Panc1 (cell line): ENCODE data around the gene AUH.

ENCODE experiments used
- POLR2AphosphoS5 ChIP-seq: IDR thresholded peaks from 2 replicates; pipeline ENCODE4 v1.6.1; 2012; ENCODE audit warnings: mild to moderate bottlenecking, low read depth, low read length, moderate library complexity
- SIN3A ChIP-seq: IDR thresholded peaks from 2 replicates; pipeline ENCODE4 v1.6.1; 2012; ENCODE audit warnings: low read depth, mild to moderate bottlenecking, low read length, moderate library complexity, borderline replicate concordance; ENCODE audit not compliant: insufficient read depth
- TCF7L2 ChIP-seq: IDR thresholded peaks from 2 replicates; pipeline ENCODE4 v1.6.1; 2011; ENCODE audit warnings: mild to moderate bottlenecking, low read depth, low read length, inconsistent platforms
- TF ChIP-seq, protein P1 (sequence below): fragments of 450-650 bp; IDR thresholded peaks from 2 replicates; pipeline ENCODE4 v1.5.1; 2017; ENCODE audit warnings: mild to moderate bottlenecking
- TF ChIP-seq, protein P2 (sequence below), 2 experiments: IDR thresholded peaks; 2 replicates each; pipeline ENCODE4 v1.6.1; 2011 to 2012; ENCODE audit warnings: low read depth in 2 of 2, control low read depth in 1 of 2, low read length in 1 of 2, mild to moderate bottlenecking in 1 of 2, moderate library complexity in 1 of 2; ENCODE audit not compliant: insufficient read depth in 1 of 2

DNA sequence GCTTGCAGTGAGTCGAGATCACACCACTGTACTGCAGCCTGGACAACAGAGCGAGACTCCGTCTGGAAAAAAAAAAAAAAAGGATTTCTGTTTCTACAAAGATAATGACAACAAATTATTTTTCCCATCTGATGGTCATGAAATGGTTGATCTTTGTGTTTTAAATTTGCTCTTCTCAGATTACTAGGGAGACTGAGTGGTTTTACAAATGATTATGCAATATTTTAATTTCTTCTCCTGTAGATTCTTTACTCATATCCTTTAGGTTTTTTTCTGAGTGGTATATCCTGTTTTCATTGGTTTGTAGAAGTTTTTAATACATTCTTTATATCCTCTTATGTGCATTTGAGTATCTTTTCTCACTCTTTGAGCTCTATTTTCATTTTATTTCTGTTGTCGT, 20.6 kb upstream of the AUH start:
- TF ChIP-seq, protein P1, sequence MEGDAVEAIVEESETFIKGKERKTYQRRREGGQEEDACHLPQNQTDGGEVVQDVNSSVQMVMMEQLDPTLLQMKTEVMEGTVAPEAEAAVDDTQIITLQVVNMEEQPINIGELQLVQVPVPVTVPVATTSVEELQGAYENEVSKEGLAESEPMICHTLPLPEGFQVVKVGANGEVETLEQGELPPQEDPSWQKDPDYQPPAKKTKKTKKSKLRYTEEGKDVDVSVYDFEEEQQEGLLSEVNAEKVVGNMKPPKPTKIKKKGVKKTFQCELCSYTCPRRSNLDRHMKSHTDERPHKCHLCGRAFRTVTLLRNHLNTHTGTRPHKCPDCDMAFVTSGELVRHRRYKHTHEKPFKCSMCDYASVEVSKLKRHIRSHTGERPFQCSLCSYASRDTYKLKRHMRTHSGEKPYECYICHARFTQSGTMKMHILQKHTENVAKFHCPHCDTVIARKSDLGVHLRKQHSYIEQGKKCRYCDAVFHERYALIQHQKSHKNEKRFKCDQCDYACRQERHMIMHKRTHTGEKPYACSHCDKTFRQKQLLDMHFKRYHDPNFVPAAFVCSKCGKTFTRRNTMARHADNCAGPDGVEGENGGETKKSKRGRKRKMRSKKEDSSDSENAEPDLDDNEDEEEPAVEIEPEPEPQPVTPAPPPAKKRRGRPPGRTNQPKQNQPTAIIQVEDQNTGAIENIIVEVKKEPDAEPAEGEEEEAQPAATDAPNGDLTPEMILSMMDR: no peak
- TF ChIP-seq, protein P2, sequence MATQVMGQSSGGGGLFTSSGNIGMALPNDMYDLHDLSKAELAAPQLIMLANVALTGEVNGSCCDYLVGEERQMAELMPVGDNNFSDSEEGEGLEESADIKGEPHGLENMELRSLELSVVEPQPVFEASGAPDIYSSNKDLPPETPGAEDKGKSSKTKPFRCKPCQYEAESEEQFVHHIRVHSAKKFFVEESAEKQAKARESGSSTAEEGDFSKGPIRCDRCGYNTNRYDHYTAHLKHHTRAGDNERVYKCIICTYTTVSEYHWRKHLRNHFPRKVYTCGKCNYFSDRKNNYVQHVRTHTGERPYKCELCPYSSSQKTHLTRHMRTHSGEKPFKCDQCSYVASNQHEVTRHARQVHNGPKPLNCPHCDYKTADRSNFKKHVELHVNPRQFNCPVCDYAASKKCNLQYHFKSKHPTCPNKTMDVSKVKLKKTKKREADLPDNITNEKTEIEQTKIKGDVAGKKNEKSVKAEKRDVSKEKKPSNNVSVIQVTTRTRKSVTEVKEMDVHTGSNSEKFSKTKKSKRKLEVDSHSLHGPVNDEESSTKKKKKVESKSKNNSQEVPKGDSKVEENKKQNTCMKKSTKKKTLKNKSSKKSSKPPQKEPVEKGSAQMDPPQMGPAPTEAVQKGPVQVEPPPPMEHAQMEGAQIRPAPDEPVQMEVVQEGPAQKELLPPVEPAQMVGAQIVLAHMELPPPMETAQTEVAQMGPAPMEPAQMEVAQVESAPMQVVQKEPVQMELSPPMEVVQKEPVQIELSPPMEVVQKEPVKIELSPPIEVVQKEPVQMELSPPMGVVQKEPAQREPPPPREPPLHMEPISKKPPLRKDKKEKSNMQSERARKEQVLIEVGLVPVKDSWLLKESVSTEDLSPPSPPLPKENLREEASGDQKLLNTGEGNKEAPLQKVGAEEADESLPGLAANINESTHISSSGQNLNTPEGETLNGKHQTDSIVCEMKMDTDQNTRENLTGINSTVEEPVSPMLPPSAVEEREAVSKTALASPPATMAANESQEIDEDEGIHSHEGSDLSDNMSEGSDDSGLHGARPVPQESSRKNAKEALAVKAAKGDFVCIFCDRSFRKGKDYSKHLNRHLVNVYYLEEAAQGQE (IDR thresholded peaks at IDR 0.05; ENCODE audit: insufficient read depth in 1 of 2, low read depth in 2 of 2, low read length in 1 of 2): no peak
- TF ChIP-seq POLR2AphosphoS5 (no peak), SIN3A (no peak), TCF7L2 (no peak)
